ENCODE results near the gene TMEM222. TPM values are rescaled to one million over a fixed set of nuclear protein-coding genes. Genes with fewer than 3 reads are reported as not detected.

The TMEM222 gene
- polyA plus RNA-seq, 1 donor (not counting 4 experiments of a cell fraction or from before 2014, with no cell fraction given), result 23.7 TPM

GRCh38 chr1:27293915-27294314, 28.0 kb upstream of the TMEM222 start:
- Histone ChIP-seq H4K20me1 (ENCODE audit: control insufficient read depth, extremely low read depth, insufficient read depth, low read length) (no peaks in the 10 kb centered on the region), H3K9me3 (ENCODE audit: control insufficient read depth, low read depth, low read length) (no peaks in the 10 kb centered on the region), H2AFZ (ENCODE audit: control insufficient read depth, low read length) (no peak overlapping the region), H3K4me1 (ENCODE audit: control insufficient read depth, extremely low read depth, insufficient read depth, low read length) (peaks cover 9% of the 10 kb centered on the region), H3K9ac (ENCODE audit: control insufficient read depth, extremely low read depth, insufficient read depth, low read length) (no peak overlapping the region), H3K4me2 (ENCODE audit: control insufficient read depth, extremely low read depth, insufficient read depth, low read depth, low read length) (no peak overlapping the region), H3K4me3 (ENCODE audit: control insufficient read depth in 2 of 3, extremely low read depth in 1 of 3, insufficient read depth in 2 of 3, low read depth in 1 of 3, low read length in 3 of 3) (no peak overlapping the region), H3K9me1 (ENCODE audit: control insufficient read depth, extremely low read depth, insufficient read depth, low read length) (no peaks in the 10 kb centered on the region), H3K79me2 (ENCODE audit: control insufficient read depth, insufficient read depth, low read length) (no peaks in the 10 kb centered on the region), H3K36me3 (ENCODE audit: control insufficient read depth in 2 of 2, extremely low read depth in 1 of 2, insufficient read depth in 2 of 2, low read length in 2 of 2) (peaks cover 6 to 14% of the 10 kb centered on the region in 2 experiments), H3K27me3 (ENCODE audit: control insufficient read depth, extremely low read depth, insufficient read depth, low read length) (no peaks in the 10 kb centered on the region), H3K27ac (ENCODE audit: control insufficient read depth, insufficient read depth, low read length) (no peak overlapping the region)
- dilution Hi-C loops (cut with MboI; ENCODE audit: extremely low pct_ligation_motif_present, low sequenced_read_pairs), result loop anchor here (25.0 kb wide), 1 partner anchor 257 kb away; no protein-coding TSS in a partner anchor
- FAIRE-seq (no peak), DNase-seq (ENCODE audit: low read depth, low spot score) (no peak)
- TF ChIP-seq EZH2 (IDR thresholded peaks at IDR 0.05; ENCODE audit: low read length), result no peak
- no peak for TF ChIP-seq CTCF (optimal IDR thresholded peaks at IDR 0.05 in 1 of 3, IDR thresholded peaks at IDR 0.05 in 1 of 3, conservative IDR thresholded peaks at IDR 0.05 in 1 of 3; ENCODE audit: extremely low read depth in 1 of 3, insufficient read depth in 2 of 3, low read length in 3 of 3)

GRCh38 chr1:27296773-27297291, 25.1 kb upstream of the TMEM222 start:
- H3K9me3 ChIP-seq (ENCODE audit: control insufficient read depth, low read depth, low read length), result no peaks in the 10 kb centered on the region
- H3K4me3 ChIP-seq (ENCODE audit: control insufficient read depth in 2 of 3, extremely low read depth in 1 of 3, insufficient read depth in 2 of 3, low read depth in 1 of 3, low read length in 3 of 3), result no peak overlapping the region
- H3K9me1 ChIP-seq (ENCODE audit: control insufficient read depth, extremely low read depth, insufficient read depth, low read length), result no peaks in the 10 kb centered on the region
- peaks cover 6 to 13% of the 10 kb centered on the region in 2 experiments for H3K36me3 ChIP-seq (ENCODE audit: control insufficient read depth in 2 of 2, extremely low read depth in 1 of 2, insufficient read depth in 2 of 2, low read length in 2 of 2)
- H3K27me3 ChIP-seq (ENCODE audit: control insufficient read depth, extremely low read depth, insufficient read depth, low read length), result no peaks in the 10 kb centered on the region
- no peak overlapping the region for H2AFZ ChIP-seq (ENCODE audit: control insufficient read depth, low read length)
- DNase-seq (ENCODE audit: low read depth, low spot score) (no peak), FAIRE-seq (peak; percentile 64)
- H3K27ac ChIP-seq (ENCODE audit: control insufficient read depth, insufficient read depth, low read length), result no peak overlapping the region
- no peaks in the 10 kb centered on the region for H3K79me2 ChIP-seq (ENCODE audit: control insufficient read depth, insufficient read depth, low read length)
- H3K4me1 ChIP-seq (ENCODE audit: control insufficient read depth, extremely low read depth, insufficient read depth, low read length), result peaks cover 28% of the 10 kb centered on the region
- no peak for TF ChIP-seq EZH2 (IDR thresholded peaks at IDR 0.05; ENCODE audit: low read length)
- peak; percentile 56 to 82 (median 72) for TF ChIP-seq CTCF (optimal IDR thresholded peaks at IDR 0.05 in 1 of 3, IDR thresholded peaks at IDR 0.05 in 1 of 3, conservative IDR thresholded peaks at IDR 0.05 in 1 of 3; ENCODE audit: extremely low read depth in 1 of 3, insufficient read depth in 2 of 3, low read length in 3 of 3)
- H3K4me2 ChIP-seq (ENCODE audit: control insufficient read depth, extremely low read depth, insufficient read depth, low read depth, low read length), result no peak overlapping the region
- dilution Hi-C loops (cut with MboI; ENCODE audit: extremely low pct_ligation_motif_present, low sequenced_read_pairs), result loop anchor here (25.0 kb wide), 1 partner anchor 260 kb away; no protein-coding TSS in a partner anchor
- no peaks in the 10 kb centered on the region for H4K20me1 ChIP-seq (ENCODE audit: control insufficient read depth, extremely low read depth, insufficient read depth, low read length)
- no peak overlapping the region for H3K9ac ChIP-seq (ENCODE audit: control insufficient read depth, extremely low read depth, insufficient read depth, low read length)

Measured in keratinocyte (primary cell).